ENCODE measurements around the gene SPEM2. TPM values are rescaled to one million over a fixed set of nuclear protein-coding genes. Genes with fewer than 3 reads are reported as not detected.
"Not testable (repeated sequence)": the region's sequence is repeated elsewhere in the genome, so short reads cannot be mapped to it uniquely, and the experiment has no call there.

Gene SPEM2
- polyA plus RNA-seq, 5 donors, result not detected

DNA sequence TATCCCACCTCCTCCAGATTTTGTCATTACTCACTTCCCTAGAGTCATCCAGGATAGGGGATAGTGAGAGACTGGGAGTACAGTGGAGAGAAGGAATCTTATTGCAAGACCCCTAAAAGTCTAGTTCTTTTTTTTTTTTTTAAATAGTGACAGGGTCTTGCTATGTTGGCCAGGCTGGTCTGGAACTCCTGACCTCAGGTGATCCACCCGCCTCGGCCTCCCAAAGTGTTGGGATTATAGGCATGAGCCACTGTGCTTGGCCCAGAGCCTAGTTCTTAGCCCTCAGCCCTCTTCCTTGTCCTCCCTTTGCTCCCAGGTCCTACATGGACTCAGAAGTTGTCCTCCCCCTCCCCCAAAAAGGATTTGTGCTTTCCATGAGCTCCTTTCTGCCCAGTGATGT lies 16.7 kb downstream of the SPEM2 start:
- no peak for DNase-seq

DNA sequence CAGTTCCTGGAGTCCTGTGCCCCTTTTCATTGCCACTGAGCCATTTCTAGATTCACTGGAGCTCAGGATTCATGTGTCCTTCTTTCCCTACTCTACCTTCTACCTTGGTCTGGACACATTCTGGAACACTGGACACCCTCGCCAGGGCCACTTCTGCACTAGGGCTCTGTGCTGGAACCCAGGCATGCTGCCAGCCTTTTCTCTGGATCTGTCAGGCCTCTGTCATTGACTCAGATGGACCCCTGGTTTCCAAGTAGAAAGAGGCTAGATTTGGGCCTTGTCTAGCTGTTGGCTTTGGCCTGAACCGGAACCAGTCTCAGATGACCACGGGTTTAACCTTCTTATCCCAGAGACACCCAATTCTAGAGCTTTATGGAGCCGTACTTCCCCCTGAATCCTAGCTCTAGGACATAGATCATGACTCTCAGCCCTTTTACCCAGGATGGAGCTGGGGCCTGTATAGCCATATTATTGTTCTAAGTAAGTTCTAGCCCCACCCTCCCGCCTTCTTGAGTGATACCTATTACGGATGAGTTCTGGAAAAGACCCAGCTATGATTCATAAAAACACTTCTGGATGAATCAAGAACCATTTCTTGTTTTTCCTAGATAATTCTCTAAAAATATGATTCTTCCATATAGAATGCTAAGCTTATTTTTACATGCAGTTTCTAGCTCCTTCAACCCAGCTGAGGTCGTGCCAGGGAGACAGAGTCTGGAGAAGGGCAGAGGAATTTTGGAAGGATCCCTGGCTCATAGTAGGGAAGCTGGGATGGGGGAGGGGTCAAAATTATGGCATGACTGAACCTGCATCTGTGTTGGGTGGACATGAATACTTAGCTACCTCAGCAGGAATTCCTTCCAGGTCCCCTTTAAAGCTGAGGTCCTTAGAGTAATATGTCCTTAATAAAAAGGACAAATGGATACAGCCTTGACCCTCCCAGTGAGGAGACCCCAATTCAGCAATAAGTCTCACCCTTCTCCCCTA lies 18.4 kb downstream of the SPEM2 start:
- DNase-seq, result no peak

DNA sequence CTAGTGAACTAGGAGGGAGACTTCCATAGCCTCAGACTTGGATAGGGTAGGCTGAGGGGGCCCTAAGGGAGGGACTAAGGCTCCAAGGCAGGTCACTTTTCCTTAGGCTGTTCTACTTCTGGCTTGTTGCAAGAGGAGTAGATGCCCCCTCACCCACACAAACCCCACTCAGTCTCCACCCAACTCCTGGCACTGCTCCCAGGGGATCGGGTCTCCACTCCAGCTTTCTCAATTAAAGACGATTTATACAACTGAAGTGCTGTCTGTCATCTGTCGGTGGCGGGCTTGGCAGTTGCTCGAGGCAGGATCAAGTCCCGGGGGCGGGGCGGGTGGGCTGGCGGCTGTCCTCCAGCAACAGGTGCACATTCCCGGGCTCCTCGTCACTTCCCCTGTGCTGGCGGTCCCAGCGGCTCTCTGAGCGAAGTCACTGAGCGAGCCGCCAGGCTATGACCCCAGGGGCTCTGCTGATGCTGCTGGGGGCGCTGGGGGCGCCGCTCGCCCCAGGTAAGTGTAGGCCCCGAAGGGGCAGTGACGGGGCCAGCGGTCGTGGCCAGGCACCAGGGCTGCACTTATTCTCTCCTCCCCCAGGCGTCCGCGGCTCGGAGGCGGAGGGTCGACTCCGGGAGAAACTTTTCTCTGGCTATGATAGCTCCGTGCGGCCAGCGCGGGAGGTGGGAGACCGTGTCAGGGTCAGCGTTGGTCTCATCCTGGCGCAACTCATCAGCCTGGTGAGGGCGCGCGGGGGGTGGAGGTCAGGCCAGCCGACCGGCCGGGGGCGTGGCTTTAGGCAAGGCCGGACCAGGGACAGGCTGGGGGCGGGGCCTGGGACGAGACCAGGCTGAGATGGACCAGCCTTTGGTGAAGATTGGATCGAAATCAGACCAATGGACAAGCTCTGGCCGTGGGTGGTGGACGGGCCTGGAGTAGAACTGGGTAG lies 19.5 kb downstream of the SPEM2 start, which contains the start of gene CHRNB1:
TSS of gene CHRNB1 (plus strand) at position 380 of the 937 bp plus-strand sequence. CDS start at position 447, 67 bp downstream.
- no peak for DNase-seq

DNA sequence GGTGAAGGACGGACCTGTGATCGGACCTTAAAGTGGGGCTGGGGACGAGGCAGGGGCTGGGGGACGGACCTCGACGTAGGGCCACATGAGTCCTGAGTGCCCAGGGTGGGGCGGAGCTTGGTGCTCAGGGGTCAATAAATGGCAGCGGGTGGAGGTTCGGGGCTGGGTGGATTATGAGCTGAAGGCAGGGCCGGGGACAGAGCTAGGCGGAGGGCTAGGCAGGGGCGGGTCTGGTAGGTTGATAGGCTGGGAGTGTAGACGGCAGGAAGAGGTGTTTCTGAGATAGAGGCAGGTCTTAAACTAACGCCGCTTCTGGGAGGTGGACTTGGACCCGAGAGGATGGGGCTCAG lies 20.2 kb downstream of the SPEM2 start:
- no peak for DNase-seq

DNA sequence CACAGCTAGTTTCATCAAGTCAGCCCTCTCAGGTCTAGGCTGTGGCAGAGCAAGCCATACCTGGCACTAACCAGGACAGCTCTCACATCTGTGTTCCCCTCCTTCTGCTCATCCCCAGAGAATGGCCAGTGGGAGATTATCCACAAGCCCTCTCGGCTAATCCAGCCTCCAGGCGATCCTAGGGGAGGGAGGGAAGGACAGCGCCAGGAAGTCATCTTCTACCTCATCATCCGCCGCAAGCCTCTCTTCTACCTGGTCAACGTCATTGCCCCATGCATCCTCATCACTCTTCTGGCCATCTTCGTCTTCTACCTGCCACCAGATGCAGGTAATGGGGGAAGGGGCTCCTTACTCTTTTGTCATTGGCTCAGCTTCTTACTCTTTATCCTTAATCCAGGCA lies 23.0 kb downstream of the SPEM2 start:
- no peak for DNase-seq

DNA sequence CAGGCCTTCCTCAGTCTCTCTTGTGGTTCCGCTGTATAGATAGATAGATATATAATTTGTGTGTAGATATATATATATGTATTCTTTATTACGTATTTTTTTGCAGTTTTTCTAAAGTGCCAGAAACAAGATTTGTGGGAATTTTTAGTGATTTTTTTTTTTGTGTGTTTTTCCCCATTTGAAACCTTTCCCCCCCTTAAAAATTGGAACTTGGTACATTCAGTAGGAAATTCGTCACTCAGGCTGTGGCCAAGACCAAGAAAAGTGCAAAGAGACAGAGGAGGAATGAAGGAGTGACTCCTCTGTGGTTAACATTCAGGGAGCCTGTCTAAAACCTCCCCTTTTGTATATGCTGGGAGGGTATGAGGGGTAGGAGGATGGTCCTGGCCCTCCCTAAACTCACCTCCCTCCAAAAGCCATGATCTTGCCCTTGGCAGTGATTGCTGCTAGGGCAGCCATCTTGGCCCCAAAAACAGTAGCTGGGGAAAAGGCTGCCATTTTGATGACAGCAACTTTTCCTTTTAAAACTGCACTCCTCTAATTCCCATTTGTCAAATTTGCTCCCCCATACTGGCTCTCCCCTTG lies 34.6 kb downstream of the SPEM2 start:
- no peak for DNase-seq

DNA sequence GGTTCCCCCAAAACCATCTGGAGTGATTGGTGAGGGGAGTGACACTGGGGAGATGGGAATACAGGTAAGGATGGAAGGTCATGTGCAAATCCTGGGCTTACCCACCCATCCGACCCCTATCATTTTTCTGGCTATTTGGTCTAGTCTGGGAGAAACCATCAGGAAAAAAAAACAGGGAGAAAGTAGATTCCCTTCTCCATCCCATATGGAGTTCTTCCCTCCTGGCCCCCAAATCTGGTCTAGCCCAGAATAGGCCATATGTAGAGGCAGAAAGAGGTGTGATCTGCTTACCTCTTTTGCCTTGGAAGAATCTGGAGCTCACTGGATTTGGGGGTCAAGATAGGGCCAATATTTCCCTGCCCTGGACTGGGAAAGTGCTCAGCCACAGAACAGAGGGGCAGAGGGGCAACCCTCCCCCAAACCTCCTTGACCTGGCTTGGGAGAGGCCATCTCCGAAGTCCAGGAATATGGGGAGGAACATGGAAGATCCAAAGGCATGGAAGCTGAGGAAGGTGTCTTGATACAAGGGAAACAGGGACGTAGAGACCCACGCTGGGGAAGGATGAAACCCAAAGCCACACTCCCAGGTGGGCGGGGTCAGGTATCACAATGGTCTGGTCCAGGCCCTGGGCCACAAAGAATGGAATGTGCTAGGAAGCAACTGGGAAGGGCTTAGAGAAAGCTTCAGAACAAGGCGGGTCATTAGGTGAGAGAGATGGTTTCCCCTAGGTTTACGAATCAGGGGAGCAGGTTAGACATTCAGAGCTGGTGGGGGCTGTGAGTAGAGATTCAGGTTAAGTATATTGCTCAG lies 35.6 kb downstream of the SPEM2 start:
- no peak for DNase-seq

DNA sequence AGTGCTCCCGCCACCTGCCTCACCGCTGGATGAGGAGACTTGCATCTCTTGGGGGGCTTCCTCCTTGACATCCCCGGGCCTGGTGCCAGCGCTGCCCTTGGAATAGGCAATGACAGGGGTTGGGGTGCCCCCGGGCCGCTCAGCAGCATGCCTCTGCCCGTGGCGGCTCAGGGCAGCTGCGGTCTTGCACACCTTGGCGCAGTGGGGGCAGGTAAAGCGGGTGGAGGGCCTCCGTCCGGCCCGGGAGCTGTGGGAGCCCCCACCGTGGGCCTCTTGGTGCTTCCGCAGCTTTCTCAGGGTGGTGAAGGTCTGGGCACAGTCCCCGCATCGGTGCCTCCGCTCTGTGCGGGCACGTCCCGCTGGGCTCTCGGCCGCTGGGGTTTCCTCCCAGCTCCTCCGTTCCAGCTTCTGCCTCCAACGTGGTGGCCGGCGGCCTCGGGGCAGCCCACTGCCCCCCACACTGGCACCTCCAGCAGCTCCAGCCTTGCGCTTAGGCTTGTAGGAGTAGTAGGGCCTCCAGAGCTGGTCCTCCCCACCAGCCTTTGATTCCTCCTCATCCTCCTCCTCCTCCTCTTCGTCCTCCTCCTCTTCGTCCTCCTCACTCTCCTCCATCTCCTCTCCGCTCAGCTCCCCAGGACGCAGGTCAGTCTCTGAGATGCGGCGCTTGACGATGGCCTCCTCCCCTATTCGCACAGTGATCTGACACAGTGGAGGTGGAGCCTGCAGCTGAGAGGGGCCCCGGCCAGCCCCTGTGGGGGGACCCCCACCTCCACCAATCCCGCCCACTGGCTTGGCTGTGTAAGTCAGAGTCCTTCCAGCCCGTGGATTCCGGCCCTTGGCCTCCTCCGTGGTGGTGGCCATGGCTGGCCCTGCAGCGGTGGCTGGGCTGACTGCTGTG lies 37.3 kb downstream of the SPEM2 start:
- DNase-seq, result no peak

DNA sequence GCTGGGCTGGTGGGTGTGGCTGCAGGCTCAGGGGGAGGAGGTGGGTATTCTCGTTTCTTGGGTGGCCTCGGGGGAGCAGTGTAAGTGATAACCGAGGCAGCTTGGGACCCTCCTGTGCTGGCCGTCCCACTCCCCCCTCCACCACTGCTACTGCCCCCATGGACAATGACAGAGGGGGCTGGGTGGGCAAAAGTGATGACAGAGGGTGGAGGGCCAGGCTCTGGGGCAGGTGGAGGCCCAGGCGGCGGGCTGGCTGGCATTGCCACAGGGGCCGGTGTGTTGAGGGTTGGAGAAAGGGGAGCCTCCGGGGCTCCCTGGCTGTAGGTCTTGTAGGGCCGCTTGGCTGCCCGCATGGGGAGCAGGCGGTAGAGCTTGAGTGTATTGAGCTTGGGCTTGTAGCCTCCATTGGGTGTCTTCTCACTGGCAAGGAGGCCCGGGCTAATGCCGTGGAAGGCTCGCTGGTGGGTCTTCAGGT lies 38.0 kb downstream of the SPEM2 start:
- no peak for DNase-seq

DNA sequence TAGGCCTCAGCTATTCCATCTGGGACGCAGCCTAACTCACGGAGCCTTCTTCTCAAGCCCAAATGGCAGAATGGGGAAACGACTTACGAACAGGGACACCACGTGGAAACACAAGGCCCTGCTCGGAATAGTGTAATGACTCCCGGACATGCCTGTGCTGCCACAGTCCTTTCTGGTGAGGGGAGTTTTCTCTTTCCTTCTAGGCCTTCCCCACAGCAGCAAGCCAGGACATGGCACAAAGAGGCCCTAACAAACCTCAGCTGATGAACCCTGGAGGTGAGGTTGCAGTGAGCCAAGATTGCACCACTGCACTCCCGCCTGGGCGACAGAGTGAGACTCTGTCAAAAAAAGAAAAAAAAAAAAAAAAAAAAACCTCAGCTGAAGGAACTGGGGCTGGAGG lies 38.7 kb downstream of the SPEM2 start:
- DNase-seq, result no peak

DNA sequence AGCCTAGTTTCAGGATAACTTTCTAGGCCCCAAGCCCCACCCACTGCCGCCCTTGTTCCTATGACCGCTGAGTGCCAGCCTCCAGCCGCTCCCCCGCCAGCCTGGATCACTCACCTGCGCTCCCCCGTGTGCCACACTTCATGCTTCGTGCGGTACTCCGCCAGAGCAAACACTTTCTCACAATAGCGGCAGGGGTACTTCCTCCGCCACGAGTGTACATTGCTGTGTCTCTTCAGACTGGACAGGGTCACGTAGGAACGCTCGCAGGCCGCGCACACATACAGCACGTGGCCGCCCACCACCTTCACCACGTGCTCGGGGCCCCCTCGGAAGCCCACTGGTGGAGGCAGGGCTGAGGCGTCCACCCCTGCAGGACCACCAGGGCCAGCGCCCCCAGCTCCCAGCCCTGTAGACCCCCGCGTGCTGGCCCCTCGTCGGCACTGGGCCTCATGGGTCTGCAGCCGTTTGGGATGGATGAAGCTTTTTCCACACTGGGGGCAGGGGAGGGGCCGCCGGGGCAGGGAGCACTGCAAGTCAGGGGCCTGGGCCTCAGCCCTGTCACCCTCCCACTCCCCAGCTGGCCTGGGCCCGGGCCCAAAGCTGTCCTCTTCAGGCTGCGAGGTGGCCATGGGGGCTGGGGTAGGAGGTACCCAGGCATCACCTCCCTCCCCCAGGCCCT lies 40.3 kb downstream of the SPEM2 start:
- peak in 1 of 2 donors; percentile 17 for DNase-seq

DNA sequence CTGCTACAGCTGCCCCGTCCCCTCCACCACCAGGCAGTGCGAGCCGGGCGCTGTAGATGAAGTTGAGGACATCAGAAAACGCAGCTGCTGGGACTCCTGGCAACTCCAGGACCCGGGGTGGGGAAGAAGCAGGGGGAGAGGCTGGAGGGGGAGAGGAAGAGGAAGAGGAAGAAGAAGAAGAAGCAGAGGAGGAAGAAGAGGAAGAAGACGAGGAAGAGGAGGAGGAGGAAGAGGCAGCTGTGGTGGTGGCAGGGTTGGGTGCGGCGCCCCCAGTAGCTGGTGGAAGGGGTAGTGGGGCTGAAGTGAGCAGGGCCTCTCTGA lies 40.9 kb downstream of the SPEM2 start:
- DNase-seq, result no peak

DNA sequence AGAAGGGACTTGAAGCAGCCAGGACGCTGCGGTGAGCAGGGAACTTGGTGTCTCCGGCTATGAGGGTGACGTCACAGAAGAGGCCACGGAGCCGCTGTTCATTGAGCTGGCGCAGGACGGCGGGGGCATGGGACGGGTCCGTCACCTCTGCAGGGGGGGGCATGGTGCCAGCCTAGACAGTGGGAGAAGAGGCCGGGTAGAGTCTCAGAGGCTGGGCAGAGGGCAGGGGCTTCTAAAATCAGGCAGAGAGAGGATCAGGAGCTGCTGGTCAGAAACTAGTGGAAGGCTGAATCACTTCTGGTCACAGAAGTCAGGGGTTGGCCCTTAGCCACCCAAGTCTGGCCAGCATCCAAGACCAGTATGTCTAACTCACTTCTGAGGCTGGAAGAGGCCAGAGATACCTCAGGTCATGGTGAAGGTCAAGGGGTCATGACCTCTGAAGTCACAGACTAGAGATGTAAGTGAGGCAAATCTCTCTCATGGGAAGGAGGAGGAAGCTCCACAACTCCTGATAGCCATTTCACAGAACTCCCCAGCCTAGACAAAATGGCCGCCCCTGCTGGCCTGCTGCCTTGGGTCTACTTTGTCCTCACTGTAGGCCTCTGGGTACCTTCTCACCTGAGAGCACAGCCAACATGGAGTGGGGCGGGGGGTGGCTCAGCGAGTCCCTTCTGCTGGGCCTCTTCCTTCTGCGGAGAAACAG lies 41.4 kb downstream of the SPEM2 start:
- DNase-seq, result no peak

DNA sequence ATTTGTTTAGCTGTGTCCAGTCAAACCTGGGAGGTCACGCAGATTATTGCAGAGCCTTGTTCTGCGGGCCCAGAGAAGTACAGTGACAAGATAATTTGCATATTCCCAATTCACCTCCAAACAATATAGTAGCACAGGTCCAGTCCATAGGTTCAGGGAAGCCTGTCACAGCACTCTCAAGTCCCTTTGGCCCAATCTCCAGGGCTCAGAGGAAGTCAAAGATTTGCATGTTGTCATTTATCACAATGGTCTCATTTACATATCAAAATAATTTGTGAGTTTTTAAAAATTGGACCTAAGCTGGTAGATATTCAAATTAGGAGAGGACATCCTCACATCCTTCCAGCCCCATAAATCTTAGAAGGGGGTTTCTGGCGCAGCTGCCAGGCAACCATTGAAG lies 42.1 kb downstream of the SPEM2 start:
- DNase-seq, result no peak

DNA sequence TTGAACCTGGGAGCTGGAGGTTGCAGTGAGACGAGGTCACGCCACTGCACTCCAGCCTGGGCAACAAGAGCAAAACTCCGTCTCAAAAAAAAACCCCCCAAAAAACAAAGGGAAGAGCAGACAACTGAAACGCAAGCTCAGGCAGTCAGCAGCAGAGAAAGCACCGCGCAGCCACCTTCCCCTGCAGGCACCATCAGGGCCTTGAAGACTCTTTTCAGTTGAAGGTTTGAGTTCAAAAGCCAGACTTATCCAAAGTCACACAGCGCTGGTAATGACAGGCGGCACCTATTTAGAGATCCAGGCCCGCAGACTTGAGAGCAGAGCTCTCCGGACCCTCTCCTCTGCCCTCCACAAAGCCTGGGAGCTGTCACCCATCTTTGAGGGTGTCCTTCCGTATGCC lies 42.9 kb downstream of the SPEM2 start:
- no peak for DNase-seq

DNA sequence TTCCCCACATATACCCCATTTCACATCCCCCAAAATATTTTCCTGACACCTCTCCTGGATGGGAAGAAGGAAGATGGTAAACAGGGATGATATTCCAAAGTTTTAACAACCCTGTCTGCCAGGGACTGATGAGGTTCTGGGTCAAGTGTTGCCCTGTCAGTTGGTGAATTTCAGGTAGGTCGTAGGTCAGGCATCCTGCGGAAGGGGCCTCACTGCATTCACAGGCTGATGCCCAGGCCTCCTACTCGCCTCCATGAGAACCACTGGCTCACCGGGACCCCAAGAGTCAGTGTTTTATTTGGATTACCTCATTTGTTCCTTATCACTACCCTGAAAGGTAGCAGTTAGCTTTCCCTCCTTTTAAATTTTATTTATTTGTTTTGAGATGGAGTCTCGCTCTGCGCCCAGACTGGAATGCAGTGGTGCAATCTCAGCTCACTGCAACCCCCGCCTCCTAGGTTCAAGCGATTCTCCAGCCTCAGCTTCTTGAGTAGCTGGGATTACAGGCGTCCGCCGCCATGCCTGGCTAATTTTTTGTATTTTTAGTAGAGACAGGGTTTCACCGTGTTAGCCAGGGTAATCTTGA lies 43.5 kb downstream of the SPEM2 start:
- DNase-seq, result no peak

DNA sequence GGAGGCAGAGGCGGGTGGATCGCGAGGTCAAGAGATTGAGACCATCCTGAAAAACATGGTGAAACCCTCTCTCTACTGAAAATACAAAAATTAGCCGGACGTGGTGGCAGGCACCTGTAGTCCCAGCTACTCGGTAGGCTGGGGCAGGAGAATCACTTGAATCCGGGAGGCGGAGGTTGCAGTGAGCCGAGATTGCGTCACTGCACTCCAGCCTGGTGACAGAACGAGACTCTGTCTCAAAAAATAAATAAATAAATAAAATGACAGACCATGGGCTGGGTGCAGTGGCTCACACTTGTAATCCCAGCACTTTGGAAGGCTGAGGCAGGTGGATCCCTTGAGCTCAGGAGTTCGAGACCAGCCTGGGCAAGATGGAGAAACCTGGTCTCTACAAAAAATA lies 44.4 kb downstream of the SPEM2 start:
- DNase-seq, result not testable (repeated sequence)

DNA sequence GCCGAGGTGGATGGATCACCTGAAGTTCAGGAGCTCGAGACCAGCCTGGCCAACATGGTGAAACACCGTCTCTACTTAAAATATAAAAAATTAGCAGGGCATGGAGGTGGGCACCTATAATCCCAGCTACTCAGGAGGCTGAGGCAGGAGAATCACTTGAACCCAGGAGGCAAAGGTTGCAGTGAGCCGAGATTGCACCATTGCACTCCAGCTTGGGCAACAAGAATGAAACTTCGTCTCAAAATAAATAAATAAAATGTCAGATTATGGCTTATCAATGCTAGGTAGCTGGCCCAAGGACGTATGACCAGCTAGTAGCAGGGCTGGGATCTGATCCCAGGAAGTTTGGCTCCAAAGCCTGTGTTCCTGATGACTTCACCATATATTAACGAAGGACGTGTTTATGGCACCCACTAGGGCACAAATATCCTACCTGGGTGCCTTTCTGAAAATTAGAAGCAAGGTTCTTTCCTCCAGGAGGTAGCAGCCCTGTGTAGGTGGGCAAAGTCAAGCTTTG lies 45.1 kb downstream of the SPEM2 start:
- not testable (repeated sequence) for DNase-seq
